IPS-15b (cell line): ENCODE results near the gene TRPC4AP.

Experiments
- H3K27me3 ChIP-seq: one replicate; pipeline ENCODE4 v1.6.1; 2013; ENCODE audit warnings: low read length; ENCODE audit not compliant: control insufficient read depth, insufficient read depth
- H3K36me3 ChIP-seq: one replicate; pipeline ENCODE4 v1.6.1; 2013; ENCODE audit warnings: low read length; ENCODE audit not compliant: control insufficient read depth, insufficient read depth
- H3K4me1 ChIP-seq: one replicate; pipeline ENCODE4 v1.6.1; 2013; ENCODE audit warnings: mild to moderate bottlenecking, low read length; ENCODE audit not compliant: control insufficient read depth, insufficient read depth
- H3K4me3 ChIP-seq: one replicate; pipeline ENCODE4 v1.5.1; 2013; ENCODE audit warnings: low read depth, low read length
- H3K9ac ChIP-seq: one replicate; pipeline ENCODE4 v1.6.1; 2013; ENCODE audit warnings: low read depth, mild to moderate bottlenecking, low read length
- H3K9me3 ChIP-seq: one replicate; pipeline ENCODE4 v1.6.1; 2013; ENCODE audit warnings: mild to moderate bottlenecking, low read length; ENCODE audit not compliant: control insufficient read depth, insufficient read depth

The TRPC4AP gene

GRCh38 chr20:34986311-34987287, 106.0 kb downstream of the TRPC4AP start:
- Histone ChIP-seq H3K36me3 (peaks cover 3% of the 10 kb centered on the region), H3K9ac (no peak overlapping the region), H3K4me3 (no peak overlapping the region), H3K9me3 (no peaks in the 10 kb centered on the region), H3K4me1 (peaks cover 18% of the 10 kb centered on the region), H3K27me3 (peaks cover 7% of the 10 kb centered on the region)

- peaks cover 3% of the 10 kb centered on the region for H3K36me3 ChIP-seq
- no peaks in the 10 kb centered on the region for H3K9me3 ChIP-seq
- H3K4me3 ChIP-seq, result no peak overlapping the region
- H3K4me1 ChIP-seq, result peaks cover 23% of the 10 kb centered on the region
- H3K9ac ChIP-seq, result no peak overlapping the region
- H3K27me3 ChIP-seq, result peaks cover 7% of the 10 kb centered on the region
Measured at GRCh38 chr20:34985461-34986310, 106.9 kb downstream of the TRPC4AP start.

GRCh38 chr20:34984756-34985261, 107.8 kb downstream of the TRPC4AP start:
- Histone ChIP-seq H3K9ac (no peak overlapping the region), H3K4me3 (no peak overlapping the region), H3K4me1 (peaks cover 24% of the 10 kb centered on the region), H3K9me3 (no peaks in the 10 kb centered on the region), H3K36me3 (peaks cover 1% of the 10 kb centered on the region), H3K27me3 (peaks cover 7% of the 10 kb centered on the region)

DNA sequence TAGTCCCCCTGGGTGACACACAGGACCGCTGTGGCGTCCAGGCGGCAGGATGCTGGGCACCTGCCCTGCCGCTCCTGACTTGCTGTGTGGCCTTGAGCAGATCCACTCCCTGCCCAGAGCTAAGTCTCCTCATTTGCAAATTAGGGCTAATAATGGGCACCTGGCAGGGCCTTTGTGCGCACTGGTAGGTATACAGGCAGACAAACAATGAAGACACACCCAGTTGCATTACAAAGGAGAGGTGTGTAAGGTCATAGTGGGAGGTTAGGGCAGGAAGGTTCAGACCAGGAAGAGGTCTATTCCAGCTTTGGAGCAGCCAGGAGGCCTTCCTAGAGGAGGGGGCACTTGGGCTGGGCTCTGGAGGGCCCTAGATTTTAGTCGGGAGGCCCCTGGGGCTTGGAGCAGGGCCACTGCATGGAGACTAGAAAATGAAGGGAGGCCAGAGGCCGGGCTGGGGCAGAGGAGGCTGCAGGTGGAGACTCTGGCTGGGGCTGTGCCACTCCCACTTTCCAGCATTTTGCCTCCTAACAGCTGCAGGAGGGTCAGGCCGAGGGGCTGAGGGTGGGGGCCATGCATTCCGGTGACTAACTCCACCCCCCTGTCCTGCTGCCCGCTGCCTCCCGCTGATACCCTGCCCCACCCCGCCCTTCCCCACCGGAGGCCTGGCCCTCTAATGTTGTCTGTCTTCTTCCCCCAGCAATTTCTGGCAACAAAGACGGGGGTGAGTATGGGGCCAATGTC, 108.4 kb downstream of the TRPC4AP start:
- Histone ChIP-seq H3K9me3 (no peaks in the 10 kb centered on the region), H3K36me3 (no peaks in the 10 kb centered on the region), H3K27me3 (peaks cover 7% of the 10 kb centered on the region), H3K4me3 (peak overlapping the region; percentile 40), H3K9ac (peak overlapping the region; percentile 58), H3K4me1 (peaks cover 24% of the 10 kb centered on the region)

DNA sequence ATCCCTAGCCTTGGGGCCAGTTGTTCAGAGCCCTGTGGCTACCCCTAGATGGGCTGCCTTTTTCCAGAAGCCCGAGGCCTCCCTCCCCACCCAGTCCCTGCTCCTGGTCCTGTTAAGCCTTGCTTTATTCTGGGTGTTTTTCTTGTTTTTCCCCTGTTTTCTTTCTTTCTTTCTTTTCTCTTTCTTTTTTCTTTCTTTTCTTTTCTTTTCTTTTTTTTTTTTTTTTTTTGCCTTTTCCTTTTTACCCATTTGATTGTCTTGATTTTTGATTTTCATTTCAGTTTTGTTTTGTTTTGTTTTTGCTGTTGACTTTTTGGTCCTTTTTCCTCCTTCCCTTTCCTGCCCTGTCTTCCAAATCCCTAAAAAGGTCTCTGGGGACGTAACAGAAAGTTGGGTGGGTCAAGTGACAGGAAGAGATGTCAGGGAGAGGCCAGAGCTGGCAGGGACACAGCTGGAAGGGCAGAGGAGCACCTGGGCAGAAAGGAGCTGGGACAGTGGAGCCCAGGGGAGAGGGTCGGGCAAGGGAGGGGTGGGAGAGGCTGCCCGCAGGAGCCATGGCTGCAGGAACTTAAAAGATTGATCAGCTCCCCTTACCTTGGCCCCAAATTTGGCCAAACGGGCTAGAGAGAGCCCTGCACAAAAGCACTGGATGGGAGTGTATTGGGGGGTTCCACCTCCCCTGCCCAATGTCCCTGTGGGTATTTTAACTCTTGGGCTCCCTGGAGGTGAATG, 109.4 kb downstream of the TRPC4AP start:
- no peaks in the 10 kb centered on the region for H3K9me3 ChIP-seq
- H3K4me3 ChIP-seq, result peak overlapping the region; percentile 40
- no peaks in the 10 kb centered on the region for H3K36me3 ChIP-seq
- peaks cover 10% of the 10 kb centered on the region for H3K27me3 ChIP-seq
- peaks cover 24% of the 10 kb centered on the region for H3K4me1 ChIP-seq
- H3K9ac ChIP-seq, result peak overlapping the region; percentile 58

DNA sequence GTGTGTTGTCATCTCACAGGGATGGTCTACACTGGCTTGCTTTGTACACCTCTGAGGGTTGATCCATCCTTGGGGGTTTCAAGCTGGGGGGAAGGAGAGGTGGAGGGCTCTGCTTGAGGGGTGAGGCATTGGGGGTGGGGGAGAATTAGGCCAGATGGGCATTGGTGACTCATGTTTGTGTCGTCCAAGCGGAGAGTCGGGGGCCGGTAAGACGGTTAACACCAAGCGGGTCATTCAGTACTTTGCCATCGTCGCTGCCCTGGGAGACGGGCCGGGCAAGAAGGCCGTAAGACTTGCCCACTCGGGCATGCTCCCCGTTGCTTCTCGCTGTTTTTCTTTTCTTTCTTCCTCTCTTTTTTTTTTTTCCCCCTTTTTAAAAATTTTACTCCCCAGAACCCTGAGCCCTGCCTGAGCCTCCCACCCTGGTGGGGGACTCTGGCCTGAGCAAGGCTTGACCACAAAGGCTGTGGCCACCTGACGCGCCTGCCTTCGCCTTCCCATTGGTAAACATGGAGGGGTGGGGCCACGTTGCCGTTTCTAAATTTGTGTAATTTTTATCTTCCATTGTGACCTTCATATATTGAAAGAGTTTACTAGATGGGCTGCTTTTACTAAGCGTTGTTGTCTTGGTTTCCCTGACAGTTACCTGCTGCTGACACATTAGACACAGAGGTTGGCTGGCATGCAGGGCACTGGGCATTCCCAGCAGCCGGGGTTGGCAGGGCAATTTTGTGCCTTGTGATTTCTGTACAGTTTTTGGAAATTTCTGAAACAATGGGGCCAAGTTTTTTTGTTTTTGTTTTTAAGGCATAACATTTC, 110.1 kb downstream of the TRPC4AP start:
- peaks cover 26% of the 10 kb centered on the region for H3K4me1 ChIP-seq
- no peaks in the 10 kb centered on the region for H3K36me3 ChIP-seq
- no peaks in the 10 kb centered on the region for H3K9me3 ChIP-seq
- H3K9ac ChIP-seq, result no peak overlapping the region
- peaks cover 10% of the 10 kb centered on the region for H3K27me3 ChIP-seq
- H3K4me3 ChIP-seq, result no peak overlapping the region

DNA sequence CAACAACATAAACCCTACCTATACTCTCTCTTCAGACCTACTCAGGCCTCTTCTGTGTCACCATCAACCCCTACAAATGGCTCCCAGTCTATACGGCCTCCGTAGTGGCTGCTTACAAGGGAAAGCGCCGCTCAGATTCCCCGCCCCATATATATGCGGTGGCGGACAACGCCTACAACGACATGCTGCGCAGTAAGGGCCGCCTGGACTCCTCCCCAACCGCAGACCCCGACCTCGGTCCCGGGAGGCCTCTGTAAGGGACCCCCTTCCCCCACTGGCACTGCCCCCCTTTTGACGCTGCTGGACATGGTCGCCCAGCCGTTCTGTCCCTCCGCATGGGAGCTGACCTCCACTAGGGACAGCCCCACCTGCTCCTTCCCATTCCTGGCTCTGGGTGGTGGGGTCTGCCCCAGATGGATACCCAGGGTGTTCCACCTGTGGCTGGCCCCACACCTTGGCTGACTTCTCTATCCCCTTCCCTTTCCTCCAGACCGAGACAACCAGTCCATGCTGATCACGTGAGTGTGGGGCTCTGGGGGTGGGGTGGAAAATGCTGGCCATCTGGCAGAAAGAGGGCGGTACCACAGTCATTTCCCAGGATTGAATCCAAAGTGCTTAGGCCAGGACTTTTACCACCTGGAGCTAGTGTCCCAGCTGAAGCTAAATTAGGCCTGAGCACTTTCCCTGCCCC, 111.9 kb downstream of the TRPC4AP start:
- Histone ChIP-seq H3K4me3 (peak overlapping the region; percentile 23), H3K36me3 (no peaks in the 10 kb centered on the region), H3K9me3 (no peaks in the 10 kb centered on the region), H3K27me3 (peaks cover 7% of the 10 kb centered on the region), H3K9ac (no peak overlapping the region), H3K4me1 (peaks cover 29% of the 10 kb centered on the region)

- Histone ChIP-seq H3K4me3 (peak overlapping the region; percentile 11), H3K36me3 (no peaks in the 10 kb centered on the region), H3K9me3 (no peaks in the 10 kb centered on the region), H3K9ac (no peak overlapping the region), H3K4me1 (peaks cover 25% of the 10 kb centered on the region), H3K27me3 (peaks cover 7% of the 10 kb centered on the region)
Measured at GRCh38 chr20:34979366-34980153, 113.0 kb downstream of the TRPC4AP start.

DNA sequence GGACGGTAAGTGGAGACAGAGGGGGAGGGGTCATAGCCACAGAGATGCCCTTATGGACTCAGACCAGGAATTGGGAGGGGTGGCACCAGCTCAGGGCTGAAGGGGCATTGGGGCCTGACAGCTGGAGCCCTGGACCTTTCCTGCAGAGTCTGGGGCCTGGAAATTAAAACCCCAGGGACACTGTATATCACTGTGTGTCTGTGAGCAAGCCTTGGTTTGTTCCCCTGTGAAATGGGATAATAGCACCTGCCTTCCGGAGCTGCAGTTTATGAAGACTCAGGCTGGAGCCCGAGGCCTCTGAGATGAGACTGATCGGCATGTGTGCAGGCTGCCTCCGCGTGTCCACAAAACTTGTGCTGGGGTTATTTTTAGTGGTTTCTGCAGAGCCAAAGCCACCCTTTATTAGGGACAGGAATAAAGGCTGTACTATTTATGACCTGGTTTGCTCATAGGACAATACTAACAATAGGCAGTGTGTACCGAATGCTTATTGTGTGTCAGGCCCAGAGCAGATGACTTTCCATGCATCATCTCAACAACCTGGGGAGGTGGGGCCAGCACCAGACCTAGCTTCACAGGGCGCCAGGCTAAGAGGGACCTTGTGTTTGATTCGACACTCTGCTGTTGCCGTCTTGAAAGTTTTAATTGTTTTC, 114.4 kb downstream of the TRPC4AP start:
- no peak overlapping the region for H3K4me3 ChIP-seq
- no peaks in the 10 kb centered on the region for H3K9me3 ChIP-seq
- no peak overlapping the region for H3K9ac ChIP-seq
- H3K36me3 ChIP-seq, result peaks cover 3% of the 10 kb centered on the region
- peaks cover 7% of the 10 kb centered on the region for H3K27me3 ChIP-seq
- peaks cover 20% of the 10 kb centered on the region for H3K4me1 ChIP-seq
